HCT116 (cell line): Measurements from ENCODE around the gene HOXB3. TPM values are rescaled to one million over a fixed set of nuclear protein-coding genes. Genes with fewer than 3 reads are reported as not detected.

Experiments
- ATAC-seq: fragments of 200-7000 bp; cut with Tn5 transposase; 2 replicates; pipeline ENCODE4 v1.9.1; 2020; ENCODE audit warnings: mild to moderate bottlenecking, moderate library complexity
- BruUV-seq: library from RNA; stranded (reverse); fragments of 400-500 nt; replicated peaks from 2 replicates; lab custom pipeline; 2021; lab: Mats Ljungman, UMichigan
- CTCF ChIA-PET: fragments of 300-600 bp; sonication (Branson Sonifier 250); formaldehyde crosslinking; loops from one replicate; lab custom pipeline; 2021; ENCODE audit warnings: antibody characterized with exemption; lab: Charles Lee
- POLR2A ChIA-PET: fragments of 300-600, 350-600 bp; sonication (Branson Sonifier 250); formaldehyde crosslinking; loops from one replicate; lab custom pipeline; 2021; ENCODE audit warnings: antibody characterized with exemption; lab: Charles Lee
- RAD21 ChIA-PET, 2 experiments: fragments of 300-600 bp; sonication (Branson Sonifier 250); formaldehyde crosslinking; loops; one replicate each; lab custom pipeline; 2023; ENCODE audit warnings: low total read pairs in 2 of 2; ENCODE audit not compliant: uncharacterized antibody in 2 of 2, unreplicated experiment in 2 of 2, low non-redundant PET in 1 of 2; lab: Charles Lee
- DNase-seq: peaks from one replicate; pipeline ENCODE4 v3.0.0-alpha.2; 2010; ENCODE audit warnings: low read depth, low spot score
- H2AFZ ChIP-seq: fragments of 200-600 bp; shearing (Covaris generic), sonication (generic); 2 replicates; pipeline ENCODE4 v1.6.1; 2017; ENCODE audit warnings: low read depth, mixed run types, mixed read lengths, antibody characterized with exemption, low read length; ENCODE audit not compliant: poor library complexity, severe bottlenecking
- H3K27ac ChIP-seq: 2 replicates; pipeline ENCODE4 v1.5.1; 2012; ENCODE audit warnings: low read depth, low read length
- H3K27me3 ChIP-seq: fragments of 200-600 bp; sonication (generic); 2 replicates; pipeline ENCODE4 v1.6.1; 2016; ENCODE audit warnings: mixed run types, low read length, mixed read lengths; ENCODE audit not compliant: insufficient read depth
- H3K36me3 ChIP-seq, 2 experiments: fragments of 200-500 bp in 1 of 2; fragments of 200-600 bp in 1 of 2; sonication (Bioruptor generic) in 1 of 2; sonication (generic) in 1 of 2; 2 replicates each; pipeline versions ENCODE4 v1.5.1 to v1.6.1; 2014 to 2016; ENCODE audit warnings: low read length in 2 of 2, inconsistent platforms in 1 of 2, mixed read lengths in 1 of 2, mixed run types in 1 of 2; ENCODE audit not compliant: insufficient read depth in 2 of 2, control insufficient read depth in 1 of 2
- H3K4me1 ChIP-seq, 2 experiments: fragments of 200-600 bp in 1 of 2; sonication (generic) in 1 of 2; 2 replicates each; pipeline versions ENCODE4 v1.5.1 to v1.6.1; 2012 to 2017; ENCODE audit warnings: low read length in 2 of 2, inconsistent platforms in 1 of 2, mild to moderate bottlenecking in 1 of 2, mixed read lengths in 1 of 2, mixed run types in 1 of 2, moderate library complexity in 1 of 2; ENCODE audit not compliant: insufficient read depth in 2 of 2, control insufficient read depth in 1 of 2
- H3K4me2 ChIP-seq: fragments of 200-600 bp; sonication (generic); 2 replicates; pipeline ENCODE4 v1.6.1; 2017; ENCODE audit warnings: mixed run types, low read length, mixed read lengths
- H3K4me3 ChIP-seq, 2 experiments: fragments of 200-600 bp in 1 of 2; sonication (generic) in 1 of 2; replicated peaks in 1 of 2; 2 replicates each; pipeline ENCODE4 v1.5.1; 2011 to 2016; ENCODE audit warnings: low read length in 2 of 2, control low read depth in 1 of 2, low read depth in 1 of 2, mild to moderate bottlenecking in 1 of 2, mixed read lengths in 1 of 2, mixed run types in 1 of 2
- H3K79me2 ChIP-seq: fragments of 200-600 bp; sonication (generic); 2 replicates; pipeline ENCODE4 v1.6.1; 2017; ENCODE audit warnings: mild to moderate bottlenecking, mixed run types, low read length, moderate library complexity, mixed read lengths; ENCODE audit not compliant: insufficient read depth
- H3K9ac ChIP-seq: fragments of 200-600 bp; sonication (generic); 2 replicates; pipeline ENCODE4 v1.6.1; 2016; ENCODE audit warnings: low read length, mixed read lengths
- H3K9me2 ChIP-seq: fragments of 200-600 bp; sonication (generic), shearing (Covaris generic); 2 replicates; pipeline ENCODE4 v1.6.1; 2017; ENCODE audit warnings: mixed run types, mild to moderate bottlenecking, moderate library complexity; ENCODE audit not compliant: insufficient read depth
- H3K9me3 ChIP-seq, 2 experiments: fragments of 200-500 bp in 1 of 2; fragments of 200-600 bp in 1 of 2; sonication (Bioruptor generic) in 1 of 2; sonication (generic) in 1 of 2; 2 replicates each; pipeline ENCODE4 v1.6.1; 2014 to 2017; ENCODE audit warnings: low read length in 2 of 2, mixed read lengths in 2 of 2, inconsistent platforms in 1 of 2, low read depth in 1 of 2, mild to moderate bottlenecking in 1 of 2, mixed run types in 1 of 2, moderate library complexity in 1 of 2; ENCODE audit not compliant: control insufficient read depth in 1 of 2, insufficient read depth in 1 of 2
- H4K20me1 ChIP-seq: fragments of 200-600 bp; sonication (generic), shearing (Covaris generic); 2 replicates; pipeline ENCODE4 v1.6.1; 2017; ENCODE audit warnings: mixed run types, mild to moderate bottlenecking, moderate library complexity; ENCODE audit not compliant: insufficient read depth
- EGR1 ChIP-seq: IDR thresholded peaks from 2 replicates; pipeline ENCODE4 v1.6.1; 2012; ENCODE audit warnings: low read depth
- RAD21 ChIP-seq: IDR thresholded peaks from 2 replicates; pipeline ENCODE4 v1.6.1; 2012; ENCODE audit warnings: low read depth, mild to moderate bottlenecking
- YY1 ChIP-seq: IDR thresholded peaks from 2 replicates; pipeline ENCODE4 v1.6.1; 2011; ENCODE audit warnings: low read length, low read depth, moderate library complexity, mild to moderate bottlenecking; ENCODE audit not compliant: insufficient replicate concordance; ENCODE audit errors: extremely low read depth
- intact Hi-C: fragments of 100-400 bp; cut with micrococcal nuclease; formaldehyde crosslinking; loops from 2 replicates; pipeline ENCODE4 v1.10.0; 2022
- total RNA-seq: library from RNA; stranded (reverse); gene quantifications from one replicate; pipeline ENCODE4 v1.2.1, GENCODE V29; 2021; ENCODE audit not compliant: unreplicated experiment
- TF ChIP-seq, protein P1 (sequence below): IDR thresholded peaks from 2 replicates; pipeline ENCODE4 v1.6.1; 2012

Gene HOXB3
- total RNA-seq, 1 experiment from 2014 or later, result 19.8 TPM

DNA sequence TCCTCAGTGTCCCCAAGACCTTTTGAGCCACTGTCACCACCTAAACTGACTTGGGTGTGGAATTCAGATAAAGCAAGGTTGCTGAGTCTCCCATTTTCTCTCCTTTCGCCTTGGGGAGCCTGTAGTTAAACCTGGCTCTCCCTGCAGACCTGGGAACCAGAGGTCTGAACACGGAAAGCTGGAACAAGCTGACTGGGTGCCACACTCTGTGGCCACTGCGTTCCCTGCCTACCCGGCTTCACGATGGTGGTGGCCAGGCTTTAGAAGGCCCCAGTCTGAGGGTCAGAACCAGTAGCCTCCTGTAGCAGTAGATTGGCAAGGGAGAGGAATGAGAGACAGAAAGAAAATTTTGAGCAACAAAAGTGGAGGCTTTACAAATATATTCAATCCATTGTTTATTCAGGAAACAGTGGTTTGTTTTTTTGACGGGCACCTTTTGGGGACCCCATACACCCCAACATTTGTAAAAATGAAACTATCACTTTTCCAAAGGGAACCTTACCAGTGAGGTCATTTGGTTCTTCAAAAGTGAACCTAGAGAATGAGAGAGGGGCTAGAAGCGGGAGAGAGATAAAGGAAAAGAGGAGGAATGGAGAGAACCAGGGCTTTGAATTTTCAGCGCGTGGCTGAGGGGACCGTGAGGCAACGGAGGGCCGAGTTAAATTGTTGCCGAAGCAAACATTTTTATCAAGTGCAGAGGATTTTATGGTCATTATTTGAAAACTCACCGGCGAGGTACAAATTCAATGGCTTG lies 26.9 kb upstream of the HOXB3 start:
- H3K4me1 ChIP-seq, result peaks cover 8 to 45% of the 10 kb centered on the region in 2 experiments; a peak in 3 of 4 replicates
- no peak for TF ChIP-seq EGR1
- TF ChIP-seq RAD21, result no peak
- TF ChIP-seq, protein P1, sequence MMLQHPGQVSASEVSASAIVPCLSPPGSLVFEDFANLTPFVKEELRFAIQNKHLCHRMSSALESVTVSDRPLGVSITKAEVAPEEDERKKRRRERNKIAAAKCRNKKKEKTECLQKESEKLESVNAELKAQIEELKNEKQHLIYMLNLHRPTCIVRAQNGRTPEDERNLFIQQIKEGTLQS, result no peak
- no peak for ATAC-seq
- no TSS peak for BruUV-seq
- no peaks in the 10 kb centered on the region for H4K20me1 ChIP-seq
- H3K9ac ChIP-seq, result peak overlapping the region; percentile 97
- ChIA-PET RAD21 (interaction anchor here (1.6 to 1.8 kb wide), 2 partner anchors 309 to 401 kb away, joined by 3 to 7 read pairs; no protein-coding TSS in a partner anchor), CTCF (interaction anchor here (1.0 to 3.7 kb wide), 13 partner anchors 265 to 592 kb away, joined by 3 to 21 read pairs (median 9); no protein-coding TSS in a partner anchor), POLR2A (interaction anchor here (1.0 to 2.5 kb wide), 2 partner anchors 9 to 401 kb away, joined by 4 to 6 read pairs; partner anchors contain the start of gene HOXB9)
- H3K36me3 ChIP-seq, result no peaks in the 10 kb centered on the region; a peak in 1 of 4 replicates
- H3K4me3 ChIP-seq, result peak overlapping the region; percentile 80 to 90
- H3K27ac ChIP-seq, result peak overlapping the region; percentile 88
- H3K79me2 ChIP-seq, result peaks cover 60% of the 10 kb centered on the region
- intact Hi-C loops, result loop anchor here (5.0 to 10.0 kb wide), 2 partner anchors 132 to 265 kb away; no protein-coding TSS in a partner anchor
- H2AFZ ChIP-seq, result no peak overlapping the region
- peak overlapping the region; percentile 95 for H3K4me2 ChIP-seq
- H3K9me3 ChIP-seq, result no peaks in the 10 kb centered on the region
- H3K27me3 ChIP-seq, result no peaks in the 10 kb centered on the region
- H3K9me2 ChIP-seq, result no peaks in the 10 kb centered on the region
- DNase-seq, result no peak

DNA sequence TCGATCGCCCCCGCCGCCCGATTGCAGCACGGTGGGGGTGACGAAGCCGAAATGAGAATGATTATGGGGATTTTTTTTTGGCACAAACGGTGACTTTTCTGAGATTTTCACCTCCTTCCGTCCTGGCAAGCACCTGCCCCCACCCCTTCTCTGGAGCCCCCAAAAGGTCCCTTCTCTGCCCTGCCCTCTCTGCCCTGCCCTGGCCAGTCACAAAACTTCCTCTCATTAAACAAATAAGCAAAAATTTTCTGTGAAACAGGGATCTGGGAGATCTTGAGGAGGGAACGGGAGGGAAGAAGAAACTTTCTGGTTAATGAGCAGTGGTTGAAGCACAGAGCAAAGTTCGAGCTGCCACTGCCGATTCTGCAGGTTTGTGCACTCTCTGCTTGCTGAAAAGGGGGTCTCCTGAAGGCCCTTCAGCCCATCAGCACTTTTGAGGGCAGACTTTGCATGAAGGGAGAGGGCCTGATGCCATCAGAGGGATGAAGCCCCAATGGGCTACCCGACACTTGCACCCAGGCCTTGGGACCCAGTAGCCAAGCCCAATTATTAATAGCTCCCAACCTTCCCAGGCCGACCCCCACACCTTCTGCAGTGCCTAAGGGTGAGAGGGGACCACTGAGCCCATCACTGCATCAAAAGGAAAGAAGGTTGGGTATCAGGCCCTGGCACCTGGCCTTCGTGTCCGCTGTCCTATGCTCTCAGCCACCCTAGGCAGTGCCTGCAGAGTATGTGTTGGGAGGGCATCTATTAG lies 26.1 kb upstream of the HOXB3 start:
- intact Hi-C loops, result loop anchor here (5.0 to 10.0 kb wide), 2 partner anchors 131 to 264 kb away; no protein-coding TSS in a partner anchor
- H3K4me1 ChIP-seq, result peaks cover 8 to 49% of the 10 kb centered on the region in 2 experiments; a peak in 3 of 4 replicates
- no peaks in the 10 kb centered on the region for H4K20me1 ChIP-seq
- H3K9me3 ChIP-seq, result no peaks in the 10 kb centered on the region
- ChIA-PET CTCF (interaction anchor here (1.5 to 3.7 kb wide), 8 partner anchors 9 to 591 kb away, joined by 4 to 21 read pairs (median 8); no protein-coding TSS in a partner anchor), POLR2A (interaction anchor here (1.2 to 1.4 kb wide), 3 partner anchors 10 to 376 kb away, joined by 3 to 4 read pairs (median 3); no protein-coding TSS in a partner anchor), RAD21 (interaction anchor here in 1 of 2 experiments (0.6 kb wide), 1 partner anchor 192 kb away, joined by 3 read pairs; no protein-coding TSS in a partner anchor)
- peak overlapping the region; percentile 97 for H3K9ac ChIP-seq
- no peaks in the 10 kb centered on the region for H3K27me3 ChIP-seq
- no TSS peak for BruUV-seq
- ATAC-seq (no peak), DNase-seq (no peak)
- peaks cover 62% of the 10 kb centered on the region for H3K79me2 ChIP-seq
- H3K4me3 ChIP-seq, result peak overlapping the region; percentile 80 to 90
- H2AFZ ChIP-seq, result no peak overlapping the region
- H3K27ac ChIP-seq, result peak overlapping the region; percentile 88
- no peaks in the 10 kb centered on the region for H3K9me2 ChIP-seq
- H3K4me2 ChIP-seq, result peak overlapping the region; percentile 95
- TF ChIP-seq YY1, result no peak
- TF ChIP-seq EGR1, result 0 out of 2 replicates have a peak, but pooled peaks have one; percentile 15
- no peaks in the 10 kb centered on the region for H3K36me3 ChIP-seq
